RWPE2 (cell line): Measurements from ENCODE around the gene WDR44.
A peak's percentile ranks its signal among the peaks of the same experiment; 100 is the strongest.

ENCODE experiments used
- ATAC-seq: fragments of 200-7000 bp; cut with Tn5 transposase; 3 replicates; pipeline ENCODE4 v1.9.1; 2021; ENCODE audit warnings: low read depth
- DNase-seq: peaks from one replicate; pipeline ENCODE4 v3.0.0-alpha.2; 2020; ENCODE audit warnings: low spot score
- H3K27ac ChIP-seq: fragments of 450-650 bp; 2 replicates; pipeline ENCODE4 v1.5.1; 2017; ENCODE audit warnings: mild to moderate bottlenecking; ENCODE audit not compliant: poor library complexity, severe bottlenecking
- H3K27me3 ChIP-seq: fragments of 250-450 bp; sonication (Bioruptor Pico); 2 replicates; pipeline ENCODE4 v1.5.1; 2021; ENCODE audit warnings: mild to moderate bottlenecking, moderate library complexity; ENCODE audit not compliant: insufficient read depth, poor library complexity, severe bottlenecking
- H3K36me3 ChIP-seq: fragments of 250-450 bp; sonication (Bioruptor Pico); 2 replicates; pipeline ENCODE4 v1.5.1; 2020; ENCODE audit warnings: low read depth, mild to moderate bottlenecking, moderate library complexity
- H3K4me1 ChIP-seq: fragments of 250-450 bp; sonication (Bioruptor Pico); 2 replicates; pipeline ENCODE4 v1.5.1; 2021; ENCODE audit warnings: mild to moderate bottlenecking, moderate library complexity; ENCODE audit not compliant: insufficient read depth, poor library complexity, severe bottlenecking
- H3K4me3 ChIP-seq: fragments of 250-450 bp; sonication (Bioruptor Pico); 2 replicates; pipeline ENCODE4 v1.5.1; 2021; ENCODE audit warnings: mild to moderate bottlenecking, moderate library complexity; ENCODE audit not compliant: severe bottlenecking
- H3K9me3 ChIP-seq: fragments of 250-450 bp; sonication (Bioruptor Pico); 2 replicates; pipeline ENCODE4 v1.5.1; 2021; ENCODE audit warnings: mild to moderate bottlenecking, moderate library complexity; ENCODE audit not compliant: severe bottlenecking
- CTCF ChIP-seq: fragments of 450-650 bp; IDR thresholded peaks from one replicate; pipeline ENCODE4 v1.5.1; 2017; ENCODE audit warnings: mild to moderate bottlenecking, moderate library complexity; ENCODE audit not compliant: poor library complexity, severe bottlenecking

Gene WDR44

GRCh38 chrX:118356154-118356701 is 10.3 kb downstream of the WDR44 start:
- TF ChIP-seq CTCF: no peak
- DNase-seq: no peak
- H3K9me3 ChIP-seq: no peaks in the 10 kb centered on the region
- ATAC-seq: no peak
- H3K36me3 ChIP-seq: no peaks in the 10 kb centered on the region
- peaks cover 23% of the 10 kb centered on the region for H3K4me1 ChIP-seq
- no peaks in the 10 kb centered on the region for H3K27me3 ChIP-seq
- no peak overlapping the region for H3K4me3 ChIP-seq
- H3K27ac ChIP-seq: no peak overlapping the region

DNA sequence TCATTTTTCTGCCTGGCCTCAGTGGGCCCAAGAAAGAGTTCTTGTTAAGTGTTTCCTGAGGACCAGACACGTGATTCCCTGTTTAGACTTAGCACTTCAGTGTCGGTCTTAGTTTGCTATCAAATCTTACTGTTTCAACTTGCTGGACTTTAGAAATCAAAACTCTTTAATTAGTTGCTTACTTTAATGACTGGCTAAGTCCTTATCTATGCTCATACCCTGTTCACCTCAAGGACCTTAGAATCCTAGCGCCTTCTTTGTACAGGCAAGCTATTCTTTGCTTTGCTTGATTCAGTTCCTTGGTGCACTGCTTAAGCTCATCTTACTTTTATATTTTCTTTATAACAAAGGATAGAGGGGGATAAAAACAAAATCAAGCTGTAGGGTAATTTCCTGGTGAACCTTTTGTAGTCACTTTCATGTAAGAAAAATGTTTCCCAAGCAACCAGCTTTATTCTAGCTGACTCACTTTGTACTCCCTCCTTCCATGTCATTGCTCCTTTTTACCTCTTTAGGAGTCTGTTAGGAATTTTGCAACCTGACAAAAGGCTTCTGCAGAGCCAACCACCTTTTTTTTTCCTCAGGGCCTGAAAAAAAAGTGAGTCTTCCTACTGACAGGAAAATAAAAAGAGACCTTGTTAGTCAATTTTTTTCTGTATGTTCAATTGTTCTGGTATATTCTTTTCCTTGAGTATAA is 14.7 kb downstream of the WDR44 start:
- no peaks in the 10 kb centered on the region for H3K36me3 ChIP-seq
- no peaks in the 10 kb centered on the region for H3K9me3 ChIP-seq
- ATAC-seq (peak; percentile 76), DNase-seq (no peak)
- H3K27ac ChIP-seq: peak overlapping the region; percentile 20
- TF ChIP-seq CTCF: no peak
- H3K27me3 ChIP-seq: no peaks in the 10 kb centered on the region
- H3K4me1 ChIP-seq: peaks cover 10% of the 10 kb centered on the region
- H3K4me3 ChIP-seq: no peak overlapping the region

GRCh38 chrX:118364261-118364660 is 18.4 kb downstream of the WDR44 start:
- ATAC-seq: no peak

DNA sequence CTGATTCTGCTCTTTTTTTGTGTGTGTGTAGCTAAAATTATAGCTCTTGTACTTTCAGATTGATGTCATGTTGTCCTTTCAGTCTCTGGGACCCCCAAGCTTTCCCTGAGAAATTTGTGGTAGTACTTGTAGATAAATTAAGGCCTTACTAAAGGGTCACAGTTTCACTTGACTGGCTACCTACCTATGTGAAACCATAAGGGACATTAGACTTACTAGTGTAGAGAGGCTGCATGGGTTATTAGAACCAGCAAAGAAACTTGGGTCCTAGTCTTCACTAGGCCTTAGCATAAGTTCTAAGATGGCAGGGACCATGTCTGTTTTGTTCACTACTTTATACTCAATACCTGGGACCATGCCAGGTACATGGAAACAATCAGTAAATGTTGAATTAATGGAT is 21.4 kb downstream of the WDR44 start:
- Histone ChIP-seq H3K4me1 (no peaks in the 10 kb centered on the region), H3K4me3 (no peak overlapping the region), H3K9me3 (no peaks in the 10 kb centered on the region), H3K27ac (no peak overlapping the region), H3K36me3 (no peaks in the 10 kb centered on the region), H3K27me3 (no peaks in the 10 kb centered on the region)
- TF ChIP-seq CTCF: no peak
- DNase-seq (no peak), ATAC-seq (no peak)

More at GRCh38 chrX:118364261-118364660, 18.4 kb downstream of the WDR44 start:
- no peak for TF ChIP-seq CTCF
- Histone ChIP-seq H3K36me3 (no peaks in the 10 kb centered on the region), H3K27ac (no peak overlapping the region), H3K9me3 (no peaks in the 10 kb centered on the region), H3K4me3 (no peak overlapping the region), H3K27me3 (no peaks in the 10 kb centered on the region), H3K4me1 (peaks cover 10% of the 10 kb centered on the region)
- DNase-seq: no peak

- Histone ChIP-seq H3K27ac (no peak overlapping the region), H3K4me3 (no peak overlapping the region), H3K9me3 (no peaks in the 10 kb centered on the region), H3K27me3 (no peaks in the 10 kb centered on the region), H3K4me1 (no peaks in the 10 kb centered on the region), H3K36me3 (no peaks in the 10 kb centered on the region)
- DNase-seq: no peak
- TF ChIP-seq CTCF: no peak
- no peak for ATAC-seq
Observed at GRCh38 chrX:118368398-118368797, 22.5 kb downstream of the WDR44 start.
